A673 (cell line): Measurements from ENCODE around the gene SEZ6L.

Source experiments
- CTCF ChIP-seq: fragments of 300-800, 200-600 bp; sonication (generic); conservative IDR thresholded peaks from 2 replicates; pipeline ENCODE4 v1.5.1; 2017; ENCODE audit warnings: low read depth, mild to moderate bottlenecking, antibody characterized with exemption, low read length, moderate library complexity, mixed read lengths
- EZH2 ChIP-seq: fragments of 200-600 bp; sonication (generic); IDR thresholded peaks from 2 replicates; pipeline ENCODE4 v1.6.1; 2017; ENCODE audit warnings: borderline replicate concordance, low read depth, mild to moderate bottlenecking, mixed read lengths, antibody characterized with exemption, low read length; ENCODE audit not compliant: poor library complexity, severe bottlenecking

- TF ChIP-seq CTCF (no peak), EZH2 (no peak)
Observed at GRCh38 chr22:26426924-26427323, 257.7 kb downstream of the SEZ6L start.
